ENCODE measurements around the gene NEURL1. TPM values are rescaled to one million over a fixed set of nuclear protein-coding genes. Genes with fewer than 3 reads are reported as not detected.

NEURL1 gene
- polyA plus RNA-seq, 4 donors, result 14.6 to 48.6 (median 20.8) TPM

DNA sequence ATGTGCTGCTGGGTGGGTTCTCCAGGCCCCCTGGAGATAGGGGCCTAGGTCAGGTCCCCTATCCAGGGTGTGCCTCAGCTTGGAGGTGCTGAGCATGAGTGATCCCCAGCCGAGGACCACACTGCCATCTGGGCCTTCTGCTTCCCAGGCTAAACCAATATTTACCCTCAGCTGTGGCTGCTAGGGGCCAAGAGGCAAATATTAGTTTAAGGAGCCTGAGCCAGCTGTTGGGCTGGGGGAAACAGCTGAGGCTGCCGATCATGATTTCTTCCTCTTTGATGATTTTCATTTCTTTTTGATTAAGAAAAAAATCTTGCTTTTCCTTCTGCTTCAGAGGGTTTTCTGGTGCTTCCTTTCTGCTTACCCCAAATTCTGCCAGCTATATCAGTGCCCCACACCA is 83.4 kb downstream of the NEURL1 start:
- Histone ChIP-seq H3K4me3 (ENCODE audit: low read depth in 1 of 3, low read length in 3 of 3) (no peak overlapping the region), H3K27ac (ENCODE audit: low read depth in 1 of 3, low read length in 2 of 3) (peak overlapping the region in 1 of 3 donors; percentile 36), H3K9me3 (ENCODE audit: control insufficient read depth in 2 of 2, insufficient read depth in 1 of 2, low read depth in 1 of 2, low read length in 1 of 2) (no peaks in the 10 kb centered on the region), H3K4me1 (ENCODE audit: control insufficient read depth in 3 of 3, insufficient read depth in 2 of 3, low read depth in 1 of 3, low read length in 2 of 3) (peaks cover 0 to 75% (median 0%) of the 10 kb centered on the region in 3 donors), H3K36me3 (ENCODE audit: control insufficient read depth in 3 of 3, insufficient read depth in 2 of 3, low read depth in 1 of 3, low read length in 3 of 3) (peaks cover 0 to 37% (median 0%) of the 10 kb centered on the region in 3 donors), H3K27me3 (ENCODE audit: control insufficient read depth in 3 of 3, insufficient read depth in 3 of 3, low read length in 3 of 3) (no peaks in the 10 kb centered on the region)
- 32 to 53% (median 44%) methylated on average over 2 of the region's 2 CpGs for WGBS, 3 donors
- FAIRE-seq (no peak), DNase-seq (peak in 1 of 2 donors; percentile 62)

DNA sequence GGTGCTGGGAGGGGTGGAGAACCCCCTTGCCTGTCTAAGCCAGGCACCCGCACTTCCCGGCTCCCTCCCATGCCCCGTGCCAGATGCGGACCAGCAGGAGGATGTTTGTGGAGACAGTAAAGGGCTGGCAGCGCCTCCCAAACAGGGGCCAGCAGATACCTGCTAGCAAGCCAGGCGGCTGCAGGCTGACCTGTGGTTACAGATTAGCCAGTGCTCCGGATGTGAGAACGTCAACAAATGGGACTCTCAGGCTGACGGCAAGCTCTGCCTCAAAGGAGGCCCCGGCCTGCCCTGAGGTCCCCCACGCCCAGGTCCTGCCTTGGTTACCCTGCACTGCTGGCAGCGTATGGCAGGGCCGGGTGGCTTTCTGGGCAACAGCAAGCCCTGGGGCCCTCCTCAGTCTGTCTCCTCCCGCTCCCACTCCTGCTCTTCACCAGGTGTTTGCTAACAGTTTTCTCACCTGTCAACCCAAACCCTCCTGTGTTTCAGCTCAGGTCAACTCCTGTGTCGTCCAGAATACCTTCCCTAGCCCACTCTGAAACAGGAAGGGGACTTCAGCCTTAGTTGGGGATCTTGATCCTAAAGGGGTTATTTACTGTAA is 85.4 kb downstream of the NEURL1 start:
- no peak overlapping the region for H3K4me3 ChIP-seq (ENCODE audit: low read depth in 1 of 3, low read length in 3 of 3)
- no peaks in the 10 kb centered on the region for H3K9me3 ChIP-seq (ENCODE audit: control insufficient read depth in 2 of 2, insufficient read depth in 1 of 2, low read depth in 1 of 2, low read length in 1 of 2)
- H3K27ac ChIP-seq (ENCODE audit: low read depth in 1 of 3, low read length in 2 of 3), result peak overlapping the region in 1 of 3 donors; percentile 75
- H3K27me3 ChIP-seq (ENCODE audit: control insufficient read depth in 3 of 3, insufficient read depth in 3 of 3, low read length in 3 of 3), result no peaks in the 10 kb centered on the region
- DNase-seq (peak; percentile 61 to 89), FAIRE-seq (no peak)
- 15 to 60% (median 35%) methylated on average over 15 of the region's 15 CpGs for WGBS, 3 donors
- H3K4me1 ChIP-seq (ENCODE audit: control insufficient read depth in 3 of 3, insufficient read depth in 2 of 3, low read depth in 1 of 3, low read length in 2 of 3), result peaks cover 0 to 57% (median 0%) of the 10 kb centered on the region in 3 donors
- peaks cover 0 to 36% (median 0%) of the 10 kb centered on the region in 3 donors for H3K36me3 ChIP-seq (ENCODE audit: control insufficient read depth in 3 of 3, insufficient read depth in 2 of 3, low read depth in 1 of 3, low read length in 3 of 3)

GRCh38 chr10:103580011-103580410 is 86.5 kb downstream of the NEURL1 start:
- Histone ChIP-seq H3K4me3 (ENCODE audit: low read depth in 1 of 3, low read length in 3 of 3) (no peak overlapping the region), H3K9me3 (ENCODE audit: control insufficient read depth in 2 of 2, insufficient read depth in 1 of 2, low read depth in 1 of 2, low read length in 1 of 2) (peaks cover 0 to 2% of the 10 kb centered on the region in 2 donors), H3K27me3 (ENCODE audit: control insufficient read depth in 3 of 3, insufficient read depth in 3 of 3, low read length in 3 of 3) (no peaks in the 10 kb centered on the region), H3K36me3 (ENCODE audit: control insufficient read depth in 3 of 3, insufficient read depth in 2 of 3, low read depth in 1 of 3, low read length in 3 of 3) (peaks cover 0 to 37% (median 0%) of the 10 kb centered on the region in 3 donors), H3K4me1 (ENCODE audit: control insufficient read depth in 3 of 3, insufficient read depth in 2 of 3, low read depth in 1 of 3, low read length in 2 of 3) (peaks cover 0 to 50% (median 0%) of the 10 kb centered on the region in 3 donors), H3K27ac (ENCODE audit: low read depth in 1 of 3, low read length in 2 of 3) (peak overlapping the region in 1 of 3 donors; percentile 1)
- no peak for DNase-seq
- WGBS, 3 donors, result 82 to 90% (median 86%) methylated on average over 7 of the region's 7 CpGs
- no peak for FAIRE-seq

DNA sequence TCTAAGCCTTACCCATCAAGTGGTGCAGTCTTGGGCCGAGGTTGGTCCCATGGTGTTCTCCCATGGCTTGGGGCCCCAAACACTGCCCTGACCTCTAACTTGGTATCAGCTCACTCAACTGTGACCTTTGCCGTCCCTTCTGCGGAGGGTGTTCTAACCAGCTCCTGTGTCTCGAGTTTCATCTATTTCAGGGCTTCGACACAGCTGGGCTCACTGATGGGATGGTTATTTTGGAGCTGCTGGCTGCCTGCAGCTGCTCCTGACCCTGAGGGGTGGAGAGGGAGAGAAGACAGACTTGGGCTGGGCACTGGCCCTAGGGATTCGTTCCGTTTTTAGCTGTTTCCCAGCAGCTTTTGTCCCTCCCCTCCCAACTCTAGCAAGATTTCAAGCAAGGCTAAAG is 86.9 kb downstream of the NEURL1 start:
- H3K36me3 ChIP-seq (ENCODE audit: control insufficient read depth in 3 of 3, insufficient read depth in 2 of 3, low read depth in 1 of 3, low read length in 3 of 3), result peaks cover 0 to 37% (median 0%) of the 10 kb centered on the region in 3 donors
- peak overlapping the region in 1 of 3 donors; percentile 1 for H3K27ac ChIP-seq (ENCODE audit: low read depth in 1 of 3, low read length in 2 of 3)
- H3K27me3 ChIP-seq (ENCODE audit: control insufficient read depth in 3 of 3, insufficient read depth in 3 of 3, low read length in 3 of 3), result no peaks in the 10 kb centered on the region
- DNase-seq (no peak), FAIRE-seq (no peak)
- H3K4me3 ChIP-seq (ENCODE audit: low read depth in 1 of 3, low read length in 3 of 3), result no peak overlapping the region
- WGBS, 3 donors, result 74 to 85% (median 81%) methylated on average over 7 of the region's 7 CpGs
- H3K9me3 ChIP-seq (ENCODE audit: control insufficient read depth in 2 of 2, insufficient read depth in 1 of 2, low read depth in 1 of 2, low read length in 1 of 2), result peaks cover 0 to 4% of the 10 kb centered on the region in 2 donors
- H3K4me1 ChIP-seq (ENCODE audit: control insufficient read depth in 3 of 3, insufficient read depth in 2 of 3, low read depth in 1 of 3, low read length in 2 of 3), result peaks cover 0 to 50% (median 0%) of the 10 kb centered on the region in 3 donors

GRCh38 chr10:103581499-103581898 is 88.0 kb downstream of the NEURL1 start:
- no peak for FAIRE-seq

DNA sequence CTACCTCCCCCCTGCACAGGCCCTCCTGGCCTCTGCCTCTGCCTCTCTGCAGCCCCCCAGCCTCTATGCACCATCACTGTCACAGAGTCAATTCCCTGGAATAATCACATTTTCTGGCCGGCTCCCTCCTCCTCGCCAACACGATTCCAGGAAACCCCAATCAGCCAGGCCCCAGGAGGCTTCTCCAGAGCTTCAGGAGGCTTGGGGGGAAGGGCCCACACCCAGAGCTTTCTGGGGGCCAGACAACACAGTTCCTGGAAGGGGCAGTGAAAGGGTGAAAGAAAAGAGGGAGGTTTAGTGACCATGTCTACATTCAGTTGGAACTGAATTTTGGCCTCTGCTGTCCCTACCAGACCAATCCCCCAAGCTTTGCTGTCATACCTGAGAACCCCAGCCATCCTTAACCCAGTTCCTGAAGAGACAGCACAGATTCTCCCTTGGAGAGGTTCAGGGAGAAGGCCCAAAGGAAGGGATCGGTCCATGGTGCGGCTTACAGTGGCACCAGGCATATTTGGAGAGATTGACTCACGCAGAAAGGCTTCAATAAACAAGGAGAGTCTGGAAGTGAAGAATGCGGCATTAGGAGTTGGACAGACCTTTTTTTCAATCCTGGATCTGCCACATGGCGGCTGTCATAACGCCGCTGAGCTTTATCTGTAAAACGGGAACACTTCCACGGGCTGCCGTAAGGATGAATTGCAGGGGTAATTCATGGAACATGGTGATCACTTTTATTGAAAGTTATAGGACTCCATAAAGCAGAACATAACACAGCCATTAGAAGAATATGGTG is 89.0 kb downstream of the NEURL1 start:
- DNase-seq (no peak), FAIRE-seq (no peak)
- Histone ChIP-seq H3K4me1 (ENCODE audit: control insufficient read depth in 3 of 3, insufficient read depth in 2 of 3, low read depth in 1 of 3, low read length in 2 of 3) (peaks cover 0 to 39% (median 0%) of the 10 kb centered on the region in 3 donors), H3K27me3 (ENCODE audit: control insufficient read depth in 3 of 3, insufficient read depth in 3 of 3, low read length in 3 of 3) (no peaks in the 10 kb centered on the region), H3K4me3 (ENCODE audit: low read depth in 1 of 3, low read length in 3 of 3) (no peak overlapping the region), H3K36me3 (ENCODE audit: control insufficient read depth in 3 of 3, insufficient read depth in 2 of 3, low read depth in 1 of 3, low read length in 3 of 3) (peaks cover 0 to 38% (median 1%) of the 10 kb centered on the region in 3 donors), H3K27ac (ENCODE audit: low read depth in 1 of 3, low read length in 2 of 3) (no peak overlapping the region), H3K9me3 (ENCODE audit: control insufficient read depth in 2 of 2, insufficient read depth in 1 of 2, low read depth in 1 of 2, low read length in 1 of 2) (peaks cover 0 to 4% of the 10 kb centered on the region in 2 donors)
- 84 to 88% (median 88%) methylated on average over 13 of the region's 13 CpGs for WGBS, 3 donors

More at GRCh38 chr10:103581499-103581898, 88.0 kb downstream of the NEURL1 start:
- no peak overlapping the region for H3K27ac ChIP-seq (ENCODE audit: low read depth in 1 of 3, low read length in 2 of 3)
- no peak overlapping the region for H3K4me3 ChIP-seq (ENCODE audit: low read depth in 1 of 3, low read length in 3 of 3)
- peaks cover 0 to 48% (median 0%) of the 10 kb centered on the region in 3 donors for H3K4me1 ChIP-seq (ENCODE audit: control insufficient read depth in 3 of 3, insufficient read depth in 2 of 3, low read depth in 1 of 3, low read length in 2 of 3)
- H3K9me3 ChIP-seq (ENCODE audit: control insufficient read depth in 2 of 2, insufficient read depth in 1 of 2, low read depth in 1 of 2, low read length in 1 of 2), result peaks cover 0 to 4% of the 10 kb centered on the region in 2 donors
- DNase-seq, result no peak
- H3K36me3 ChIP-seq (ENCODE audit: control insufficient read depth in 3 of 3, insufficient read depth in 2 of 3, low read depth in 1 of 3, low read length in 3 of 3), result peaks cover 0 to 38% (median 1%) of the 10 kb centered on the region in 3 donors
- H3K27me3 ChIP-seq (ENCODE audit: control insufficient read depth in 3 of 3, insufficient read depth in 3 of 3, low read length in 3 of 3), result no peaks in the 10 kb centered on the region

- WGBS, 3 donors, result 69 to 77% (median 72%) methylated on average over 8 of the region's 8 CpGs
- peaks cover 0 to 39% (median 1%) of the 10 kb centered on the region in 3 donors for H3K36me3 ChIP-seq (ENCODE audit: control insufficient read depth in 3 of 3, insufficient read depth in 2 of 3, low read depth in 1 of 3, low read length in 3 of 3)
- H3K4me1 ChIP-seq (ENCODE audit: control insufficient read depth in 3 of 3, insufficient read depth in 2 of 3, low read depth in 1 of 3, low read length in 2 of 3), result peaks cover 0 to 31% (median under 1%) of the 10 kb centered on the region in 3 donors
- DNase-seq, result no peak
- peak overlapping the region in 2 of 3 donors; percentile 43 to 59 for H3K4me3 ChIP-seq (ENCODE audit: low read depth in 1 of 3, low read length in 3 of 3)
- H3K27me3 ChIP-seq (ENCODE audit: control insufficient read depth in 3 of 3, insufficient read depth in 3 of 3, low read length in 3 of 3), result no peaks in the 10 kb centered on the region
- H3K27ac ChIP-seq (ENCODE audit: low read depth in 1 of 3, low read length in 2 of 3), result peak overlapping the region in 2 of 3 donors; percentile 9 to 20
- no peak for FAIRE-seq
- peaks cover 0 to 7% of the 10 kb centered on the region in 2 donors for H3K9me3 ChIP-seq (ENCODE audit: control insufficient read depth in 2 of 2, insufficient read depth in 1 of 2, low read depth in 1 of 2, low read length in 1 of 2)
Measured at GRCh38 chr10:103583871-103584215, 90.3 kb downstream of the NEURL1 start.

DNA sequence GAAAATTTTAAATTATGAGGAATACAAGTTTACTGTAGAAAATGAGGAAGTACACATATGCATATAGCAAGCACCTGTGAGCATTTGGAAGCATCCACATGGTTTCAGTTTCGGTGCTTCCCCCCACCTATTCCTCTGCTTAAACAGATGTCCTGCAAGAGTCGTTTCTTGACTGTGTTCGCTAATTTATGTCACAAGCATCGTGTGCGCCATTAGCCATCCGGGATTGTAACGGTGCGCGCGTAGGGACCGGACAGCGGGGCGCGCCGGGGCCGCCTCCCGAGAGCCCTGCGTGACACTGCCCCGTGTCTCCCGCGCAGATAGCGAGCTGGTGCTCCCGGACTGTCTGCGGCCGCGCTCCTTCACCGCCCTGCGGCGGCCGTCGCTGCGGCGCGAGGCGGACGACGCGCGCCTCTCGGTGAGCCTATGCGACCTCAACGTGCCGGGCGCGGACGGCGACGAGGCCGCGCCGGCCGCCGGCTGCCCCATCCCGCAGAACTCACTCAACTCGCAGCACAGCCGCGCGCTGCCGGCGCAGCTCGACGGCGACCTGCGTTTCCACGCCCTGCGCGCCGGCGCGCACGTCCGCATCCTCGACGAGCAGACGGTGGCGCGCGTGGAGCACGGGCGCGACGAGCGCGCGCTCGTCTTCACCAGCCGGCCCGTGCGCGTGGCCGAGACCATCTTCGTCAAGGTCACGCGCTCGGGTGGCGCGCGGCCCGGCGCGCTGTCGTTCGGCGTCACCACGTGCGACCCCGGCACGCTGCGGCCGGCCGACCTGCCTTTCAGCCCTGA is 90.9 kb downstream of the NEURL1 start:
- no peaks in the 10 kb centered on the region for H3K27me3 ChIP-seq (ENCODE audit: control insufficient read depth in 3 of 3, insufficient read depth in 3 of 3, low read length in 3 of 3)
- H3K27ac ChIP-seq (ENCODE audit: low read depth in 1 of 3, low read length in 2 of 3), result peak overlapping the region in 2 of 3 donors; percentile 9 to 20
- H3K36me3 ChIP-seq (ENCODE audit: control insufficient read depth in 3 of 3, insufficient read depth in 2 of 3, low read depth in 1 of 3, low read length in 3 of 3), result peaks cover 0 to 44% (median 1%) of the 10 kb centered on the region in 3 donors
- 12 to 39% (median 25%) methylated on average over 83 to 111 of the region's 111 CpGs for WGBS, 3 donors
- peak in 1 of 2 donors; percentile 75 for DNase-seq
- peak overlapping the region in 2 of 3 donors; percentile 43 to 59 for H3K4me3 ChIP-seq (ENCODE audit: low read depth in 1 of 3, low read length in 3 of 3)
- H3K9me3 ChIP-seq (ENCODE audit: control insufficient read depth in 2 of 2, insufficient read depth in 1 of 2, low read depth in 1 of 2, low read length in 1 of 2), result peaks cover 0 to 7% of the 10 kb centered on the region in 2 donors
- no peak for FAIRE-seq
- H3K4me1 ChIP-seq (ENCODE audit: control insufficient read depth in 3 of 3, insufficient read depth in 2 of 3, low read depth in 1 of 3, low read length in 2 of 3), result peaks cover 0 to 31% (median 3%) of the 10 kb centered on the region in 3 donors

Data from small intestine (tissue), 7 donors.